Activated CD8-positive, alpha-beta memory T cell treated with anti-CD3 and anti-CD28 coated beads, Interleukin-2, amount 50 U/mL, for 48 hours (primary cell): ENCODE measurements around the gene CPNE1.
A peak's percentile ranks its signal among the peaks of the same experiment; 100 is the strongest.
"Not testable (repeated sequence)": the region's sequence is repeated elsewhere in the genome, so short reads cannot be mapped to it uniquely, and the experiment has no call there.

Experiments
- DNase-seq: peaks from one replicate; pipeline ENCODE4 v3.0.0-alpha.2; 2020

CPNE1 gene

GRCh38 chr20:35664466-35665206 lies at the start of gene CPNE1, which contains the start of gene RBM12:
CPNE1 (minus strand) TSS chr20:35664900; CDS start chr20:35632923, 31,977 bp downstream.
RBM12 (minus strand) TSS chr20:35664900; CDS start chr20:35655322, 9,578 bp downstream.
- peak; percentile 96 for DNase-seq

DNA sequence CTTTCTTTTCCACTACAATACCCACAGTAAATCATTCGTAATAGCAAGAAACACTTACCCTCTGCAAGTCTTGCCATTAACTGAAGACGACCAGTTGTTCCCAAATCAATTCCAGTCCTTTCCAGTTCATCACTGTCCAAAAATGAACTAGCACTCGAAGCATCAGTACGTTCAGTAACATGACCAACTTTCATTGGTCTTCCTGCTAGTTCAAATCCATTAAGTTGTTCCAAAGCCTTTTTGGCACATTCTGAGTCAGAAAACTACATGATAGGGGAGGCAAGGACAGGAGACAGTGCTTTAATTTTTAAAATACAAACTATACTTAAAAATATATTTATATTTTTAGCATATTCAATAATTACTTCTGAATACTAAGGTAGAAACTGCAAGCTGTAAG lies 49.4 kb upstream of the CPNE1 start:
- DNase-seq: no peak

- not testable (repeated sequence) for DNase-seq
Measured at GRCh38 chr20:35713120-35713519, 48.4 kb upstream of the CPNE1 start.

DNA sequence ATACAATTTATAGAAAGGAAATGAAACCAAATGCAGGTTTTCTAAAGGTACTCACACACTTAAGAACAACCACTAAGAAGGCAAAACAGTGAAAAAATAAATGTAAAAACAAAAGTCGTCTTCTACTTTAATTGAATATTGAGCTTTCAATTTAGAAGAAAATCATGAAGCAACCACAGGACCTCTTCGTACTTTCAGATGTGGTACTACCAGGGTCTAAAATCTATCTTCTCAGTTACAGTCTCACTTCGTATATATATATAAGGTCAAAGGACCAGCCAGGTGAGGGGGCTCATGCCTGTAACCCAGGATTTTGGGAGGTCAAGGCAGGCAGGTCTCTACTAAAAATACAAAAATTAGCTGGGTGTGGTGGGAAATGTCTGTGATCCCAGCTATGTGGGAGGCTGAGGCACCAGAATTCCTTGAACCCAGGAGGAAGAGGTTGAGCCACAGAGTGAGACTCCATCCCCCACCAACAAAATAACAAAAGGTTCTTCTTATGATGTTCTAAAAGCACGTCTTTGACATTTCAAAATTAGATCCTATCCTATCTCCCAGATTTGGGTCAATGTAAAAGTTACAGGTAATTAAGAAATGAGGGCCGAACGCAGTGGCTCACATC lies 47.0 kb upstream of the CPNE1 start:
- no peak for DNase-seq

- no peak for DNase-seq
Measured at GRCh38 chr20:35710884-35711587, 46.3 kb upstream of the CPNE1 start.

DNA sequence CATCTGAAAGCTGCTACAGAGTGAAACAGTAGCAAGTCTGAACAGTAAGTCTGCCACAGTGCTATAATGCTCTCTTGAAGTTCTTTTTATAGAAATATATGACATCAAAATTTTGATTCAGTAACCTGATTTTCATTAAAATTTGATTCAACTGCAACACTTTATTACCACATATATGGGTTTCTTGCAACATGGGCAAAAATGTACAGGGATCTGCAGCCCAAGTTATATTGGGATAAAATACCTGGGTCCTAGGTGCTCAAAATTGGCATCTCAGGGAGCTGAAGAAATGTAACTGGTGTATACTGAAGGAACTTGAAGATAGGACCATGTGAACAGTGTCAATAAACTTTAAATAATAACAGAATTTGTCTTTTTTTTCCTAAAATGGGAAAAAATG lies 45.3 kb upstream of the CPNE1 start:
- no peak for DNase-seq

DNA sequence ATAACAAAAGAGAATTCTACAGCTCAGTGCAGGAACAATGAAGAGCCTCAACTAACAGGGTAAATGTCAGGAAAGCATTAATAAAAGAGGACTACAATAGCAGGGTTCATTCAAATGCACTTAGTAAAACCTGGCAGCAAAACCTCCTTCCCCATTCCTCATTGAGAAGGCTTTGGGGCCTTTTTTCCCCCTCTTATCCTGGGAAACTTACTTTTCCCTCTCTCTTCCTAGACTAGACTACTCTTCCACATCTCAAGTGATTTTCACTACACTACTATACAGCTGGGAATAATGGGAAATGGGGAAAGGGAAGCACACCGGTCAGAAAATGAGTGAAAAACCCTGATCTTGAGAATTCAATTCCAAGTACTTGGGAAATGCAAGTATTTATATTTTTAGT lies 44.6 kb upstream of the CPNE1 start:
- no peak for DNase-seq

GRCh38 chr20:35708502-35708901 lies 43.8 kb upstream of the CPNE1 start:
- no peak for DNase-seq

- peak; percentile 45 for DNase-seq
Measured at GRCh38 chr20:35706591-35707529, 42.2 kb upstream of the CPNE1 start.

GRCh38 chr20:35705894-35706293 lies 41.2 kb upstream of the CPNE1 start:
- peak; percentile 48 for DNase-seq

DNA sequence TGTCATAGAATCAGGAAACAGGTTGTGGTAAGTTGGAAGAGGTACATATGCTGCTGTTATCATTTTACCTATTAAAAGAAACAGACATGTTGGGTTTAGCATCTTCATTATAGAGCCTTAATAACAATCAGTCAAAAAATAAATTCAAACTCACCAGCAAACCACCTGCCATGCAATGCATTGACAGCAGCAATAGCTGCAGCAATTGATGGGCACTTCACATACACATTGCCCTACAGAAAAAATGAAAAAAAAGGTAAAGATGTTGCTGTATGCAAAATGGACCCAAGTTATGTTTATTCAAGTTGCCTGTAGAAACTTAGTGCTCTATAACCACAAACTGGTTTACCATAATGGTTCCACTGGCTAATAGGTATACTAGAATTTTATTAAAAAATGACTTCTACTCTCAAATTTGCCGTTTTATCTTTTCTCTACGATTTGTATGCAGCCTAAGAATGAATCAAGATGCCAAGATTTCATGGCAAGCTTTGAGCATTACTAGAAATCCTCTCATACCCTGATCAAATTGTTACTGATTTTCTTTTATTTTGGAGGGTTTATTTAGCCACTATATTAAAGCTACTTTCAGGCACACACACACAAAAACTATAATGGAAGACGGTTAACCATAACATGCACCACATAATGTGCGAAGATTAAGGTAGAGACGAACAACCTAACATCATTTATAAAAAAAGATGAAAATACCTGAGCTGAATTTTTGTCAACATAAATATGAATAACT lies 40.0 kb upstream of the CPNE1 start:
- DNase-seq: peak; percentile 30

- peak; percentile 35 for DNase-seq
Measured at GRCh38 chr20:35702824-35703695, 38.4 kb upstream of the CPNE1 start.

GRCh38 chr20:35702051-35702823 lies 37.5 kb upstream of the CPNE1 start:
- DNase-seq: peak; percentile 63

DNA sequence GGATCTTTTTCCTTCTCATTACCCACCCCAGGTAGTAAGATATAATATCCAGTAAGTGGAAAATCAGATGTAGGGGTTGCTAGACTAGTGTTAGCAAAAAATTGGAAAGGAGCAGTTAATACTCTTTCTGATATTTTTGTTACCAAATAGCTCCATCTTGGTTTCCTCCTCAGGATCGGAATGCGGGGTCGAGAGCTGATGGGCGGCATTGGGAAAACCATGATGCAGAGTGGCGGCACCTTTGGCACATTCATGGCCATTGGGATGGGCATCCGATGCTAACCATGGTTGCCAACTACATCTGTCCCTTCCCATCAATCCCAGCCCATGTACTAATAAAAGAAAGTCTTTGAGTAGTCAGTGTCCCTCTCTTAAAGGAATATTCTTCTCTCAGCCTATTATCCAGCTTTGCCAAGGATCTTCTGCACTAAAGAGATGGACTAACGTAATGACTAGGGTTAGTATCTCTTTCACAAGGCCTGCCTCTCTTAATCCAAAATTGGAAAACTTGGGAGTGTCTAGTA lies 36.0 kb upstream of the CPNE1 start:
- peak; percentile 57 for DNase-seq

DNA sequence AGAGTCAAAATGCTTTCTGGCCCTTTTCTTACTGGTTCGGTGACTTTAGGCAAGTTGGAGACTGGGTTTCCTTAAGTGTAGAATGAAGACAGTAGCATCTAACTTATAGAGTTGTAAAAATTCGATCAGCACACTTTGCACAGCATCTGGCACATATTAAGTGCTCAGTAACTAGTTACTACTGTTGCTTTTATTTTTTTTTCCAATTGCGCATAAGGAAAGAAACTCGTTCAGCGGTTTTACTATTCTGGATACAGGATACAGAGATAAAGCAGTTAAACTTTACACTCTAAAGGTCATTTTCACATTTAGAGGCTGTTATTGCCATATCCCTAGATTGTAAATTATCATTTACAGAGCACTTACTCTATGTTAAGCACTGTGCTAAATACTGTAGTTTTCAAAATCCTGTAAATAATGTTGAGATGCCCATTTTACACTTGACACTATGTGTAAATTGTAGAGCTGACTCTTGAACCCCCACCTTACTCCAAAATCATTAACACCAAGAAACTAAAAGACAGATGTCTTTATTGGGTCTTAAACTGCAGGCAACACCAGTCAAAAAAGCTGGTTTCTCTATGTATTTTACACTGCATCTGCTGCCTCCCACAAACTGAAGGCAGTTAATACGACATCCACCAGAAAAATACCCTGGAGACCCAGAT lies 35.4 kb upstream of the CPNE1 start:
- DNase-seq: peak; percentile 29

GRCh38 chr20:35699127-35699956 lies 34.6 kb upstream of the CPNE1 start, which contains the start of the genes NFS1 and ROMO1:
NFS1 (minus strand) TSS chr20:35699352; CDS start chr20:35699288, 64 bp downstream.
ROMO1 (plus strand) TSS chr20:35699405; CDS start chr20:35699633, 228 bp downstream.
- peak; percentile 94 for DNase-seq

DNA sequence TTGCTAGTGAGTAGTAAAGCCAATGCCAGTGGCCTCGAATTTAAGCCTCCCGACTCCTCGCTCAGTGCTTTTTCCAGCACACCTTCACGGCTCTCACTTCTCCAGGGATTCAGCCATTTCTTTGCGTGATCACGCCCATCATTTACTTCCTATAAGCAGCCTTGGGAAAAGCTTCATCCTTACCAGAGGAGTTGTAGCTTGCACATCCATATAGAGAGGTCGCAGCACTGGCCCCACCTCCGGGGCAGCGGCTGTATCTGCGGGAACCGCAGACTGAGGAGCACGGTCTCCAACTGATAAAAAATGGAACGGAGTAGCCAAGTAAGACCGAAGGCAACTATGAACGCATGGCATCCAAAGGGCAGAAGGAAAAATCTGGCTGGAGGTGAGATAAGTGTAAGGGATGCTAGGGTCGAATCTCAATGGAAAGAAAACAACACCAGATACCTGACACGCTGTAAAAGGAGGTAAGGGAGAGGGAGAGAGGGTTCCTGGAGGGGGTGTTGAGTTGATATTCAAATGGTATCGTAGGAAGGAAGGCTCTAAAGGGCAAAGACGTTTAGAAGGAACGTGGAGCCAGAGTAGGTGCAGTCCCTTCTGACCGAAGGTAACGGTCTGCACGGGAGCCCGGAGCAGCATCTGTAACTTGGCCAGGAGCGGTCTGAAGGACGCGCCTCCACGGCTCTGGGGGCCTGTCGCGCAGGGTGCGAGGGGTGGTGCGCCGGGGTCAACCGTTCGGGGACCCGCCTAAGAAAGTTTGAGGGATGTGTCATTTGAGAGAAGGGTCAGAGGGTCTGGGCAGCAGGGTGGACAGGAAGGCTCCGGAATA lies 33.8 kb upstream of the CPNE1 start:
- DNase-seq: peak; percentile 61
